HCT116 (cell line): ENCODE data around the gene CAV2.

Experiments used
- ATF3 ChIP-seq: IDR thresholded peaks from 2 replicates; pipeline ENCODE4 v1.6.1; 2012
- CBX3 ChIP-seq: IDR thresholded peaks from 2 replicates; pipeline ENCODE4 v1.6.1; 2012; ENCODE audit warnings: low read depth
- CTCF ChIP-seq, 3 experiments: fragments of 200-600 bp in 1 of 3; sonication (generic) in 1 of 3; IDR thresholded peaks in 2 of 3; conservative IDR thresholded peaks in 1 of 3; 2 replicates each; pipeline ENCODE4 v1.5.1; 2012 to 2017; ENCODE audit warnings: low read depth in 2 of 3, low read length in 2 of 3, antibody characterized with exemption in 1 of 3, borderline replicate concordance in 1 of 3, control low read depth in 1 of 3, mild to moderate bottlenecking in 1 of 3, mixed read lengths in 1 of 3, mixed run types in 1 of 3, moderate library complexity in 1 of 3; ENCODE audit not compliant: insufficient read depth in 1 of 3
- EZH2 ChIP-seq: fragments of 200-600 bp; sonication (generic); IDR thresholded peaks from 2 replicates; pipeline ENCODE4 v1.6.1; 2017; ENCODE audit warnings: antibody characterized with exemption, mixed run types
- EZH2phosphoT487 ChIP-seq: fragments of 200-600 bp; IDR thresholded peaks from 2 replicates; pipeline ENCODE4 v1.6.1; 2018; ENCODE audit warnings: antibody characterized with exemption, borderline replicate concordance
- JUND ChIP-seq: IDR thresholded peaks from 2 replicates; pipeline ENCODE4 v1.6.1; 2012
- POLR2A ChIP-seq: IDR thresholded peaks from 2 replicates; pipeline ENCODE4 v1.7.0; 2011; ENCODE audit warnings: borderline replicate concordance; ENCODE audit not compliant: insufficient read depth, insufficient read length; ENCODE audit errors: extremely low read depth
- POLR2AphosphoS5 ChIP-seq: IDR thresholded peaks from 2 replicates; pipeline ENCODE4 v1.6.1; 2011; ENCODE audit warnings: mild to moderate bottlenecking, low read depth, low read length, moderate library complexity
- RAD21 ChIP-seq: IDR thresholded peaks from 2 replicates; pipeline ENCODE4 v1.6.1; 2012; ENCODE audit warnings: low read depth, mild to moderate bottlenecking
- REST ChIP-seq: IDR thresholded peaks from 2 replicates; pipeline ENCODE4 v1.6.1; 2012; ENCODE audit warnings: low read depth
- SP1 ChIP-seq: IDR thresholded peaks from 2 replicates; pipeline ENCODE4 v1.6.1; 2012; ENCODE audit warnings: low read depth
- SRF ChIP-seq: IDR thresholded peaks from 2 replicates; pipeline ENCODE4 v1.6.1; 2012; ENCODE audit warnings: low read depth
- ZFX ChIP-seq: fragments of 450-650 bp; IDR thresholded peaks from 2 replicates; pipeline ENCODE4 v1.6.1; 2017

- TF ChIP-seq CTCF (IDR thresholded peaks at IDR 0.05 in 2 of 3, conservative IDR thresholded peaks at IDR 0.05 in 1 of 3; ENCODE audit: borderline replicate concordance in 1 of 3, insufficient read depth in 1 of 3, low read depth in 2 of 3, low read length in 2 of 3) (no peak), POLR2AphosphoS5 (no peak), EZH2 (no peak), RAD21 (no peak), POLR2A (no peak), REST (no peak), CBX3 (no peak), SP1 (no peak), JUND (no peak), ZFX (no peak), ATF3 (no peak), EZH2phosphoT487 (no peak), SRF (no peak)
Observed at GRCh38 chr7:116490351-116490750, 9.2 kb upstream of the CAV2 start.
